Prostate gland (tissue), 2 donors: Measurements from ENCODE around the gene IGF1R. TPM values are rescaled to one million over a fixed set of nuclear protein-coding genes. Genes with fewer than 3 reads are reported as not detected.

Source experiments
- DNase-seq: peaks from one replicate; pipeline ENCODE4 v3.0.0-alpha.2; 2019; ENCODE audit warnings: low spot score
- H3K27ac ChIP-seq, 2 donors: fragments of 200-600 bp; sonication (generic); 2 replicates each; pipeline ENCODE4 v1.5.1; 2017 to 2019
- H3K27me3 ChIP-seq: fragments of 200-600 bp; sonication (generic); replicated peaks from 2 replicates; pipeline ENCODE4 v1.5.1; 2019; ENCODE audit not compliant: insufficient read depth
- H3K36me3 ChIP-seq, 2 donors: fragments of 200-600 bp; sonication (generic); 1 replicate in 1 of 2; 2 replicates in 1 of 2; pipeline versions ENCODE4 v1.5.1 to v1.8.1; 2017 to 2019
- H3K4me1 ChIP-seq: fragments of 200-600 bp; sonication (generic); replicated peaks from 2 replicates; pipeline ENCODE4 v1.5.1; 2019
- H3K4me3 ChIP-seq, 2 donors: fragments of 200-600 bp; sonication (generic); 2 replicates each; pipeline ENCODE4 v1.5.1; 2017 to 2019
- H3K9me3 ChIP-seq: fragments of 200-600 bp; sonication (generic); 2 replicates; pipeline ENCODE4 v1.5.1; 2017
- POLR2A ChIP-seq: fragments of 450-650 bp; IDR thresholded peaks from one replicate; pipeline ENCODE4 v1.6.1; 2016; ENCODE audit warnings: antibody characterized with exemption, mild to moderate bottlenecking
- POLR2AphosphoS5 ChIP-seq: sonication (generic); formaldehyde crosslinking; IDR thresholded peaks from one replicate; pipeline ENCODE4 v1.6.1; 2017; ENCODE audit warnings: antibody characterized with exemption
- WGBS: methylation state at CpG from one replicate; pipeline ENCODE4 v1.1.5; 2018; 5-methylcytosine and 5-hydroxymethylcytosine counted together
- intact Hi-C: fragments of 100-400 bp; cut with DNase I; formaldehyde crosslinking; loops from one replicate; pipeline ENCODE4 v1.14.2; 2022
- total RNA-seq, 2 donors: library from RNA; depleted of rRNA; stranded (reverse); fragments of >200 nt; gene quantifications; one replicate each; pipeline ENCODE4 v1.1.0, GENCODE V29; 2016
- TF ChIP-seq, protein P1 (sequence below), 4 experiments: fragments of 200-600 bp in 2 of 4; fragments of 450-650 bp in 2 of 4; sonication (generic) in 2 of 4; IDR thresholded peaks; 1 replicate in 3 of 4; 2 replicates in 1 of 4; pipeline ENCODE4 v1.5.1; 2016 to 2019; ENCODE audit warnings: antibody characterized with exemption in 4 of 4, mild to moderate bottlenecking in 2 of 4, moderate library complexity in 2 of 4

Gene IGF1R
- total RNA-seq, 2 donors from 2014 or later: 190 to 216 TPM

DNA sequence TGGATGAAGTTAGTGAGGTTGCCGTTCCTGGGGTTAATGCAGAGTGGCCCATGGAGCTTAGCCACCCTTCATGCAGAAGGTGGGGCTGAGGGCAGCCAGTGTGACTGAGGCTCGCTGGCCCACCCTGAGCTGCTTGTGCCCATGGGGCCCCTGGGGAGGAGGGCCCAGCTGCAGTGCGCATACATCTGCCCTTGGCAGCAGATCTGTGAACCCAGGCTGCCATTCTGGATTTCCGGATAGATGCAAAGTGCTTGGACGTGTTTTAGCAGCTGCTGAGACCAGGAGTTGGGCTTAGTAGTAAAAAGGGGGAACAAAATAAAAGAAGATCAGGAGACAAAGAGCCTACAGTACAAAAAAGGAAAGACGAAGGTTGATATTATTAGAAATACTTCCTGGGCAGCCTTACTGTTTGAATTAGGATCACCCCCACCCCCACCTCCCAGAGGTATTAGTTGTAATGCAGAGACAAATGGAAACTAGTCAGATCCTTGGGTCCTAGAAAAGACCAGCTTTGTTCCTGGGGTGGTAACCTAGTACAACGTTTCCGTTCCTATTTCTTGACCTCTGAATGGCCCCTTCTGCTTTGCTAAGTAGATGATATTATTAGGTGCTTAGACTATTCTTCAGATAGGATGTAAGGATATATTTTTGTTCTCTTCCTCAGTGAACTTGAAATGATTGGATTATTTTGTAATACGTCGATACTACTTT is 70.2 kb downstream of the IGF1R start:
- Histone ChIP-seq H3K4me3 (no peak overlapping the region), H3K4me1 (peaks cover 13% of the 10 kb centered on the region), H3K27me3 (no peaks in the 10 kb centered on the region), H3K36me3 (no peaks in the 10 kb centered on the region), H3K27ac (no peak overlapping the region), H3K9me3 (no peaks in the 10 kb centered on the region)
- TF ChIP-seq, protein P1, sequence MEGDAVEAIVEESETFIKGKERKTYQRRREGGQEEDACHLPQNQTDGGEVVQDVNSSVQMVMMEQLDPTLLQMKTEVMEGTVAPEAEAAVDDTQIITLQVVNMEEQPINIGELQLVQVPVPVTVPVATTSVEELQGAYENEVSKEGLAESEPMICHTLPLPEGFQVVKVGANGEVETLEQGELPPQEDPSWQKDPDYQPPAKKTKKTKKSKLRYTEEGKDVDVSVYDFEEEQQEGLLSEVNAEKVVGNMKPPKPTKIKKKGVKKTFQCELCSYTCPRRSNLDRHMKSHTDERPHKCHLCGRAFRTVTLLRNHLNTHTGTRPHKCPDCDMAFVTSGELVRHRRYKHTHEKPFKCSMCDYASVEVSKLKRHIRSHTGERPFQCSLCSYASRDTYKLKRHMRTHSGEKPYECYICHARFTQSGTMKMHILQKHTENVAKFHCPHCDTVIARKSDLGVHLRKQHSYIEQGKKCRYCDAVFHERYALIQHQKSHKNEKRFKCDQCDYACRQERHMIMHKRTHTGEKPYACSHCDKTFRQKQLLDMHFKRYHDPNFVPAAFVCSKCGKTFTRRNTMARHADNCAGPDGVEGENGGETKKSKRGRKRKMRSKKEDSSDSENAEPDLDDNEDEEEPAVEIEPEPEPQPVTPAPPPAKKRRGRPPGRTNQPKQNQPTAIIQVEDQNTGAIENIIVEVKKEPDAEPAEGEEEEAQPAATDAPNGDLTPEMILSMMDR (IDR thresholded peaks at IDR 0.05): no peak
- TF ChIP-seq POLR2AphosphoS5: no peak
- no peak for TF ChIP-seq POLR2A
- DNase-seq: no peak
- intact Hi-C loops: no loop called here
- WGBS: 31% methylated on average over 10 of the region's 10 CpGs

DNA sequence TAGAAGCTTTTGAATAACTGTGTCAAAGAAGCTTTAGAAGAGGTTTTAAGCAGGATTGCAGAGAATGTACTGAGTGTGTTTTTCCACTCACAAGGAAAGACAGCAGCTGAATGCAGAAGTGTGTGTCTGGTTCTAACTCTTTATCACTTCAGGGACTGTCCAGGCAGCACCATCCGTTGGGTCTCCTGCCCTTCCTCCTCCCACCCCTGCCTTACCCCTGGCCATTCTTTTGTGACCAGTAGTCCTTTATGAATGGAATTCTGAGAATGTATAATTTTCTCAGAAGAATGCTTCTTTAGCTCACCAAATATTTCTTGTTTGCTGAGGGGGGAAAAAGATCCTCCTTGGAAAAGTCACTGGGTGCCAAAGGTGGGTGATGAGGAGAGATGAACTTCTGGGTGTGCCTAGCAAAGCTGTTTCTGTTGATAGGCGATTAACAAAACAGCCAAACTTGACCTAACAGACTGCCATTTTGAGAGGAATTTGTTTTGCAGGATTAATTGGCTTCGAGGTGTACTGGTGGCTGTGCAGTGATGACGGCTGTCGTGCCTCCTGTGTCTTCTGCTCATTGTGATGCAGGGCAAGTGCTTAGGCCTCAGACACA is 70.9 kb downstream of the IGF1R start:
- H3K4me1 ChIP-seq: peaks cover 7% of the 10 kb centered on the region
- DNase-seq: no peak
- H3K9me3 ChIP-seq: no peaks in the 10 kb centered on the region
- TF ChIP-seq, protein P1 (IDR thresholded peaks at IDR 0.05): no peak
- TF ChIP-seq POLR2AphosphoS5 (no peak), POLR2A (no peak)
- H3K27ac ChIP-seq: no peak overlapping the region
- no peaks in the 10 kb centered on the region for H3K27me3 ChIP-seq
- intact Hi-C loops: no loop called here
- 73% methylated on average over 5 of the region's 5 CpGs for WGBS
- no peak overlapping the region for H3K4me3 ChIP-seq
- H3K36me3 ChIP-seq: no peaks in the 10 kb centered on the region

GRCh38 chr15:98720031-98720430 is 71.7 kb downstream of the IGF1R start:
- no peak overlapping the region for H3K27ac ChIP-seq
- 87% methylated on average over 6 of the region's 6 CpGs for WGBS
- H3K9me3 ChIP-seq: no peaks in the 10 kb centered on the region
- no peak for DNase-seq
- intact Hi-C loops: loop anchor here (10.0 kb wide), 1 partner anchor 55 kb away; no protein-coding TSS in a partner anchor
- no peaks in the 10 kb centered on the region for H3K36me3 ChIP-seq
- no peak overlapping the region for H3K4me3 ChIP-seq
- TF ChIP-seq POLR2A: no peak
- TF ChIP-seq, protein P1 (IDR thresholded peaks at IDR 0.05): no peak
- no peak for TF ChIP-seq POLR2AphosphoS5
- no peaks in the 10 kb centered on the region for H3K27me3 ChIP-seq
- H3K4me1 ChIP-seq: peaks cover under 1% of the 10 kb centered on the region

DNA sequence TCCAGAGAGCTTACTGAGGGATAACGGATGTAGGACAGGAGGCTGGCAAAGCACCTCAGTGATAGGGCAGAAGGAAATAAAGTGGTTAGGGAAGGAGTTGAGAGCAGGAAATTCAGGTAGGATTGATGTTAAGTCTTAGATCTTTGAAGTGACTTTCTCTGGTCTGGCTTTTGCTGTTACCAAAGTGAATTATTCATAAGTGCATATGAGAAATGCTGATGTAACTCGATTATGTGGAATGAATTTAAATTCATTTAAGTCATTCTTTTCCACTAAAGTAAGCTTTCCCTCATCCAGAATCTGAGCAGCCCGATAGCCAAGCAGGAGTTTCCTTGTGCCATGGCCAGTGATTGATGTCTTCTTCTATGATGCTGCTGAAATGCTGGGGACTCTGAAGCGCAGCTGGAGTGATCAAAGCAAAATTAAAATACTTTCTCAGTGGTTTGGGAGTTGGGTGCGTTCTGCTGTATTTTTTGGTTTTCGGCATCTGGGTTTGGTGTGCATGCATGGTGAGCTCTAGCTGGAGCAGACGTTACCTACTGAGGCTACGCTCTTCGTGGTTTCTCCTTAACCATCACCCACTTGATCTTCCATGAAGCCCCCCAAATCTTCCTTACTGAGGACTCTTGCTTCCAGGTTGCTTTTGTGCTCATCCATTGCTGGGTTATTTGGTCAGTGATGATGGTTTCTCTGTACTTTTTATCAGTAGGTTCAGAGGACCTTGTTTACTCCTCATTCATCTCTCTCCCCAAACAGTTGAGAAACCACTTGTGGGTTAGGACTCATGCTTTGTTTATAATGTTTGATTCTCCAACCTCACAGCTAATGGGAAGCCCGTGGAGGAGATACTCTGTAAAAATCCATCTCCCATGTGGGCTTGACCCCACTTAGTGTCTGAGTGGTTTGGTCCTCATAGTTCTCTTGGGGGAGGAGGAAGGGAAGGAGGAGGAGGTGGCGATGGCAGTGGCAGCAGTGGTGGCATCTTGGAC is 72.5 kb downstream of the IGF1R start:
- no peaks in the 10 kb centered on the region for H3K27me3 ChIP-seq
- no peak overlapping the region for H3K4me3 ChIP-seq
- H3K36me3 ChIP-seq: no peaks in the 10 kb centered on the region
- intact Hi-C loops: loop anchor here (10.0 kb wide), 1 partner anchor 56 kb away; no protein-coding TSS in a partner anchor
- no peaks in the 10 kb centered on the region for H3K4me1 ChIP-seq
- DNase-seq: no peak
- 92% methylated on average over 11 of the region's 11 CpGs for WGBS
- H3K9me3 ChIP-seq: no peaks in the 10 kb centered on the region
- TF ChIP-seq POLR2A: no peak
- no peak for TF ChIP-seq POLR2AphosphoS5
- TF ChIP-seq, protein P1 (IDR thresholded peaks at IDR 0.05): no peak
- H3K27ac ChIP-seq: no peak overlapping the region
